A549 (cell line): ENCODE data around the gene CYP4V2. TPM values are rescaled to one million over a fixed set of nuclear protein-coding genes. Genes with fewer than 3 reads are reported as not detected.

Experiments used
- ATAC-seq, 2 experiments: fragments of 200-7000 bp in 1 of 2; fragments of >200 bp in 1 of 2; cut with Nextera tagmentation in 1 of 2; cut with Tn5 transposase in 1 of 2; 3 replicates each; pipeline versions ENCODE4 v1.8.0 to v1.9.1; 2018 to 2020; ENCODE audit warnings: mild to moderate bottlenecking in 1 of 2, moderate library complexity in 1 of 2
- CTCF ChIA-PET: fragments of 300-600 bp; sonication (Branson Sonifier 250); formaldehyde crosslinking; extraction: SDS; loops from one replicate; lab custom pipeline; 2021; ENCODE audit warnings: antibody characterized with exemption, inconsistent platforms; lab: Yijun Ruan, JAX
- POLR2A ChIA-PET: fragments of 350-600 bp; formaldehyde crosslinking; extraction: SDS; loops from one replicate; lab custom pipeline; 2021; ENCODE audit warnings: antibody characterized with exemption, inconsistent platforms; lab: Yijun Ruan, JAX
- DNase-seq, 2 experiments: peaks; one replicate each; pipeline versions ENCODE4 v3.0.0 to v3.0.0-alpha.2; 2011 to 2016; ENCODE audit warnings: low read depth in 1 of 2, low spot score in 1 of 2
- FAIRE-seq: peaks from 2 replicates; lab custom pipeline; 2011; peaks lifted over from hg19 to GRCh38; lab: Jason Lieb, UNC
- H3K27ac ChIP-seq, 2 experiments: fragments of >200 bp; sonication (Bioruptor Twin); formaldehyde crosslinking; 3 replicates each; pipeline ENCODE4 v1.5.1; 2016 to 2017
- H3K4me1 ChIP-seq: fragments of >200 bp; sonication (Bioruptor Twin); formaldehyde crosslinking; 3 replicates; pipeline ENCODE4 v1.6.1; 2016
- H3K4me2 ChIP-seq: fragments of >200 bp; sonication (Bioruptor Twin); formaldehyde crosslinking; 3 replicates; pipeline ENCODE4 v1.6.1; 2016
- H3K4me3 ChIP-seq: fragments of >200 bp; sonication (Bioruptor Twin); formaldehyde crosslinking; 3 replicates; pipeline ENCODE4 v1.5.1; 2016
- H3K9me3 ChIP-seq: fragments of >200 bp; sonication (Bioruptor Twin); formaldehyde crosslinking; 3 replicates; pipeline ENCODE4 v1.6.1; 2016
- BCL3 ChIP-seq: fragments of >200 bp; sonication (Bioruptor Twin); formaldehyde crosslinking; IDR thresholded peaks from 3 replicates; pipeline ENCODE4 v1.6.1; 2016
- CBX8 ChIP-seq: fragments of 200-600 bp; sonication (generic); IDR thresholded peaks from 2 replicates; pipeline ENCODE4 v1.6.1; 2016
- CHD4 ChIP-seq: fragments of 200-600 bp; sonication (generic); IDR thresholded peaks from 2 replicates; pipeline ENCODE4 v1.6.1; 2016; ENCODE audit warnings: antibody characterized with exemption, mild to moderate bottlenecking, borderline replicate concordance
- EHMT2 ChIP-seq: fragments of 200-600 bp; sonication (generic); IDR thresholded peaks from 2 replicates; pipeline ENCODE4 v1.6.1; 2016; ENCODE audit warnings: antibody characterized with exemption, low read depth, mild to moderate bottlenecking, moderate library complexity
- EP300 ChIP-seq, 2 experiments: fragments of >200 bp; sonication (Bioruptor Twin); formaldehyde crosslinking; IDR thresholded peaks; 2 replicates in 1 of 2; 3 replicates in 1 of 2; pipeline ENCODE4 v1.6.1; 2016 to 2017
- GATA3 ChIP-seq: IDR thresholded peaks from 2 replicates; pipeline ENCODE4 v1.6.1; 2012; ENCODE audit warnings: borderline replicate concordance
- HOXA7 ChIP-seq: fragments of 250-450 bp; sonication (Bioruptor Pico); IDR thresholded peaks from 2 replicates; pipeline ENCODE4 v1.5.0; 2020; ENCODE audit warnings: mild to moderate bottlenecking, moderate library complexity
- KDM1A ChIP-seq: fragments of 200-600 bp; sonication (generic); IDR thresholded peaks from 2 replicates; pipeline ENCODE4 v1.6.1; 2016; ENCODE audit warnings: low read depth, mild to moderate bottlenecking
- KDM5A ChIP-seq: fragments of 200-600 bp; sonication (generic); IDR thresholded peaks from 2 replicates; pipeline ENCODE4 v1.6.1; 2016; ENCODE audit warnings: antibody characterized with exemption, mild to moderate bottlenecking
- MYC ChIP-seq: IDR thresholded peaks from 2 replicates; pipeline ENCODE4 v1.6.1; 2012; ENCODE audit warnings: mild to moderate bottlenecking, inconsistent platforms, low read length, improper control_type of control experiment, borderline replicate concordance
- NPAS2 ChIP-seq: fragments of 250-450 bp; sonication (Bioruptor Pico); IDR thresholded peaks from 2 replicates; pipeline ENCODE4 v1.8.0; 2022; ENCODE audit warnings: mild to moderate bottlenecking, moderate library complexity, borderline replicate concordance
- NR3C1 ChIP-seq: fragments of >200 bp; sonication (Bioruptor Twin); formaldehyde crosslinking; IDR thresholded peaks from 3 replicates; pipeline ENCODE4 v1.6.1; 2017
- POLR2AphosphoS2 ChIP-seq: conservative IDR thresholded peaks from 2 replicates; pipeline ENCODE4 v1.6.1; 2012; ENCODE audit warnings: low read length, improper control_type of control experiment, inconsistent platforms
- RARB ChIP-seq: fragments of 250-450 bp; sonication (Bioruptor Pico); IDR thresholded peaks from 2 replicates; pipeline ENCODE4 v1.8.0; 2021; ENCODE audit warnings: mild to moderate bottlenecking, moderate library complexity
- RNF2 ChIP-seq: fragments of 200-600 bp; sonication (generic); IDR thresholded peaks from 2 replicates; pipeline ENCODE4 v1.6.1; 2016; ENCODE audit warnings: low read depth, mild to moderate bottlenecking, antibody characterized with exemption, moderate library complexity, borderline replicate concordance
- SMC3 ChIP-seq: fragments of >200 bp; sonication (Bioruptor Twin); formaldehyde crosslinking; IDR thresholded peaks from 3 replicates; pipeline ENCODE4 v1.6.1; 2018; ENCODE audit warnings: inconsistent platforms
- SREBF2 ChIP-seq: fragments of 450-650 bp; IDR thresholded peaks from 2 replicates; pipeline ENCODE4 v1.6.1; 2014; ENCODE audit warnings: mild to moderate bottlenecking, moderate library complexity
- TP53 ChIP-seq: fragments of 250-450 bp; sonication (Bioruptor Pico); IDR thresholded peaks from 2 replicates; pipeline ENCODE4 v1.5.0; 2021; ENCODE audit warnings: mild to moderate bottlenecking, moderate library complexity
- USF2 ChIP-seq: fragments of 450-650 bp; IDR thresholded peaks from 2 replicates; pipeline ENCODE4 v1.6.1; 2014; ENCODE audit warnings: antibody characterized with exemption
- ZC3H11A ChIP-seq: fragments of 450-650 bp; IDR thresholded peaks from 2 replicates; pipeline ENCODE4 v1.6.1; 2014; ENCODE audit warnings: antibody characterized with exemption, mild to moderate bottlenecking
- ZFP36 ChIP-seq: fragments of 450-650 bp; IDR thresholded peaks from 2 replicates; pipeline ENCODE4 v1.6.1; 2014; ENCODE audit warnings: borderline replicate concordance; ENCODE audit not compliant: partially characterized antibody
- ZNF302 ChIP-seq: fragments of 250-450 bp; sonication (Bioruptor Pico); IDR thresholded peaks from 2 replicates; pipeline ENCODE4 v1.9.0; 2021; ENCODE audit warnings: inconsistent platforms, mild to moderate bottlenecking, moderate library complexity
- ZSCAN20 ChIP-seq: fragments of 250-450 bp; sonication (Bioruptor Pico); IDR thresholded peaks from 2 replicates; pipeline ENCODE4 v1.8.0; 2022; ENCODE audit warnings: mild to moderate bottlenecking, moderate library complexity
- WGBS: methylation state at CpG from one replicate; pipeline ENCODE4 v1.1.6; 2017; ENCODE audit errors: missing lambda C conversion rate; 5-methylcytosine and 5-hydroxymethylcytosine counted together
- polyA plus RNA-seq, 4 experiments: library from polyadenylated mRNA; depleted of rRNA in 3 of 4; stranded (reverse); fragments of >200 nt; fragmentation: RNase III in 1 of 4; extraction: RNeasy Plus Mini Kit Qiagen cat#74134 plus additional on column Dnase treatment in 1 of 4; gene quantifications; 2 replicates in 3 of 4; 3 replicates in 1 of 4; pipeline ENCODE4 v1.2.3, GENCODE V29; 2011 to 2017

The CYP4V2 gene
- polyA plus RNA-seq, 2 of the 4 experiments (the other 2 are of a cell fraction) = 3.0 to 5.0 TPM

- ChIA-PET POLR2A (no interaction called here), CTCF (interaction anchor here (0.7 kb wide), 1 partner anchor 10 kb away, joined by 3 read pairs; no protein-coding TSS in a partner anchor)
- ATAC-seq = peak; percentile 51 to 53; a peak in 5 of 6 replicates
- no peaks in the 10 kb centered on the region for H3K9me3 ChIP-seq
- peaks cover 4% of the 10 kb centered on the region; the same call in 1 of the 3 replicates for H3K4me1 ChIP-seq
- DNase-seq = peak in 1 of 2 experiments; percentile 23
- TF ChIP-seq ZNF302 (CRISPR knock-in tag) = no peak
- no peak for TF ChIP-seq GATA3
- TF ChIP-seq ZSCAN20 (CRISPR knock-in tag) = no peak
- TF ChIP-seq MYC = no peak
- no peak for TF ChIP-seq RNF2
- TF ChIP-seq EP300 (IDR thresholded peaks at IDR 0.05) = no peak
- no peak for TF ChIP-seq SREBF2
- no peak for TF ChIP-seq TP53 (CRISPR knock-in tag)
- no peak for TF ChIP-seq NPAS2 (CRISPR knock-in tag)
- TF ChIP-seq KDM1A = no peak
- H3K27ac ChIP-seq = peak overlapping the region; percentile 83 to 97
- no peak for FAIRE-seq
- 26% methylated on average over 16 of the region's 22 CpGs for WGBS
- H3K4me3 ChIP-seq = peak overlapping the region; percentile 75
- H3K4me2 ChIP-seq = peak overlapping the region; percentile 72
Observed at GRCh38 chr4:186192066-186192612, 772 bp downstream of the CYP4V2 start.

- Histone ChIP-seq H3K27ac (no peak overlapping the region), H3K4me2 (no peak overlapping the region), H3K9me3 (no peaks in the 10 kb centered on the region), H3K4me3 (no peak overlapping the region), H3K4me1 (peaks cover 4% of the 10 kb centered on the region; the same call in 1 of the 3 replicates)
- TF ChIP-seq KDM5A = no peak
- no peak for TF ChIP-seq EHMT2
- TF ChIP-seq MYC = no peak
- no peak for TF ChIP-seq RARB (CRISPR knock-in tag)
- TF ChIP-seq KDM1A = no peak
- TF ChIP-seq RNF2 = no peak
- no peak for TF ChIP-seq ZFP36
- no peak for TF ChIP-seq CBX8
- no peak for TF ChIP-seq NPAS2 (CRISPR knock-in tag)
- TF ChIP-seq POLR2AphosphoS2 = no peak
- TF ChIP-seq ZNF302 (CRISPR knock-in tag) = no peak
- no peak for TF ChIP-seq HOXA7 (CRISPR knock-in tag)
- no peak for TF ChIP-seq GATA3
- ChIA-PET CTCF (no interaction called here), POLR2A (no interaction called here)
- DNase-seq (no peak), ATAC-seq (no peak), FAIRE-seq (no peak)
- WGBS = 93% methylated on average over 5 of the region's 5 CpGs
Observed at GRCh38 chr4:186193851-186194250, 2.5 kb downstream of the CYP4V2 start.

GRCh38 chr4:186196063-186196462 lies 4.7 kb downstream of the CYP4V2 start:
- TF ChIP-seq SREBF2 = no peak
- TF ChIP-seq EHMT2 = no peak
- no peak for TF ChIP-seq NPAS2 (CRISPR knock-in tag)
- TF ChIP-seq MYC = no peak
- TF ChIP-seq BCL3 = no peak
- no peak for TF ChIP-seq RARB (CRISPR knock-in tag)
- TF ChIP-seq NR3C1 = no peak
- Histone ChIP-seq H3K4me1 (no peaks in the 10 kb centered on the region), H3K27ac (no peak overlapping the region), H3K4me3 (no peak overlapping the region), H3K9me3 (no peaks in the 10 kb centered on the region), H3K4me2 (no peak overlapping the region)
- ChIA-PET POLR2A (no interaction called here), CTCF (no interaction called here)
- ATAC-seq (no peak), DNase-seq (no peak), FAIRE-seq (no peak)
- 75% methylated on average over 6 of the region's 6 CpGs for WGBS

GRCh38 chr4:186200516-186200915 lies 9.1 kb downstream of the CYP4V2 start:
- TF ChIP-seq CHD4 (no peak), TP53 (CRISPR knock-in tag) (no peak), BCL3 (no peak), RNF2 (no peak), EP300 (IDR thresholded peaks at IDR 0.05) (no peak), KDM5A (no peak), USF2 (no peak), SMC3 (no peak), ZFP36 (no peak), ZC3H11A (no peak)
- H3K9me3 ChIP-seq = no peaks in the 10 kb centered on the region
- DNase-seq (no peak), ATAC-seq (no peak), FAIRE-seq (no peak)
- POLR2A ChIA-PET = no interaction called here
- no peaks in the 10 kb centered on the region for H3K4me1 ChIP-seq
- no peak overlapping the region for H3K4me2 ChIP-seq
- CTCF ChIA-PET = no interaction called here
- no peak overlapping the region for H3K27ac ChIP-seq
- 73% methylated on average over 6 of the region's 6 CpGs for WGBS
- H3K4me3 ChIP-seq = no peak overlapping the region
